Measurements from ENCODE around the gene REEP3.

GRCh38 chr10:63480237-63480636 is 41.0 kb upstream of the REEP3 start:
- TF ChIP-seq ISL1 (CRISPR knock-in tag; IDR thresholded peaks at IDR 0.05) (no peak), TCF4 (CRISPR knock-in tag; IDR thresholded peaks at IDR 0.05; ENCODE audit: borderline replicate concordance) (no peak), ARNTL (CRISPR knock-in tag; IDR thresholded peaks at IDR 0.05; ENCODE audit: borderline replicate concordance, low read depth) (no peak), CSDC2 (CRISPR knock-in tag; IDR thresholded peaks at IDR 0.05) (no peak), POU6F1 (CRISPR knock-in tag; IDR thresholded peaks at IDR 0.05; ENCODE audit: borderline replicate concordance, low read depth) (no peak), PPARA (CRISPR knock-in tag; IDR thresholded peaks at IDR 0.05; ENCODE audit: borderline replicate concordance) (no peak), CREB5 (CRISPR knock-in tag; IDR thresholded peaks at IDR 0.05; ENCODE audit: low read depth) (no peak), ESRRG (CRISPR knock-in tag; IDR thresholded peaks at IDR 0.05) (no peak), OSR1 (CRISPR knock-in tag; IDR thresholded peaks at IDR 0.05) (no peak), PATZ1 (CRISPR knock-in tag; IDR thresholded peaks at IDR 0.05; ENCODE audit: borderline replicate concordance) (no peak), ZFP30 (CRISPR knock-in tag; IDR thresholded peaks at IDR 0.05) (no peak), CSRNP3 (CRISPR knock-in tag; IDR thresholded peaks at IDR 0.05) (no peak), RARB (CRISPR knock-in tag; IDR thresholded peaks at IDR 0.05) (no peak)

Measured in SK-N-SH treated with all-trans-retinoic acid at 6 μM for 48 hours (cell line).